ENCODE measurements around the gene SCFD2.
A peak's percentile ranks its signal among the peaks of the same experiment; 100 is the strongest.
"Not testable (repeated sequence)": the region's sequence is repeated elsewhere in the genome, so short reads cannot be mapped to it uniquely, and the experiment has no call there.

Gene SCFD2

GRCh38 chr4:53365486-53366300, at the start of gene SCFD2:
TSS of gene SCFD2 (minus strand) at chr4:53366061.
- peak; percentile 94 to 97 for DNase-seq (ENCODE audit: low read depth in 2 of 2)

DNA sequence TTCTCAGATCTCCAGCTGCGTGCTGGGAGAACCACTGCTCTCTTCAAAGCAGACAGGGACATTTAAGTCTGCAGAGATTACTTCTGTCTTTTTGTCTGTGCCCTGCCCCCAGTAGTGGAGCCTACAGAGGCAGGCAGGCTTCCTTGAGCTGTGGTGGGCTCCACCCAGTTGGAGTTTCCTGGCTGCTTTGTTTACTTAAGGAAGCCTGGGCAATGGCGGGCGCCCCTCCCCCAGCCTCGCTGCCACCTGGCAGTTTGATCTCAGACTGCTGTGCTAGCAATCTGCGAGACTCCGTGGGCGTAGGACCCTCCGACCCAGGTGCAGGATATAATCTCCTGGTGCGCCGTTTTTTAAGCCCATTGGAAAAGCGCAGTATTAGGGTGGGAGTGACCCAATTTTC, 43.6 kb upstream of the SCFD2 start:
- not testable (repeated sequence) for DNase-seq (ENCODE audit: low read depth in 2 of 2)

DNA sequence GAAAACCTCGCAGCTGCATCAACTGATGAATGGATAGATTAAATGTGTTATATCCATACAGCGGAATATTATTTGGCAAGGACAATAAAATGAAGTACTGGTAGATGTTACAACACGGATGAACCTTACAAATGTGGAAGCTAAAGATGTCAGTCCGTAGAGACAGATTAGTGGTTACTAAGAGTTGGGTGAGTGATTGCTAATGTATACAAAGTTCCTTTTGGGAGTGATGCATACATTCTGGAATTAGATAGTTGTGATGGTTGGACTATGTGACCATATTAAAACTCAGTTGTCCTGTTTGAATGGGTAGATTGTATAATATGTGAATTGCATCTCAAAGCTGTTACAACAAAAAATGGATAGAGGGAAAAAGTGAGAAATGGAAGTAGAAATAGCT, 14.4 kb upstream of the SCFD2 start:
- DNase-seq (ENCODE audit: low read depth in 2 of 2): no peak

DNA sequence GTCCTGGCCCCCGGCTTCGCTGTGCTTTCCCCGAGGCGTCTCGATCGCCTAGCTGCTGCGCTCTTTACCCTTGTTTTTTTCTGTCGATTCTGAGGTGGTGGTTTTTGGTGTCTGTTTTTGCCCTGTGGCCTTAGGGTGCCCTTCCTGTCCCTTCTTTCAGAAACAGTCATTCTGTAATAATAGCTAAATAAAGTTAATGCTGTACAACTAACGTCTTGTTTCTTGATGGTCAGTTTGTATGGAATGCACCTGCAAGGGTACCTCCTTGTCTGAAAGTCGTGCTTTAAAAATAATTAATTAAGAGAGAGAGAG, 12.3 kb upstream of the SCFD2 start:
- no peak for DNase-seq (ENCODE audit: low read depth in 2 of 2)

GRCh38 chr4:53377319-53378170, 11.7 kb upstream of the SCFD2 start, which contains the start of gene FIP1L1:
TSS of gene FIP1L1 (plus strand) at chr4:53377641. CDS start at chr4:53377839, 198 bp downstream.
- peak; percentile 94 for DNase-seq (ENCODE audit: low read depth in 2 of 2)

DNA sequence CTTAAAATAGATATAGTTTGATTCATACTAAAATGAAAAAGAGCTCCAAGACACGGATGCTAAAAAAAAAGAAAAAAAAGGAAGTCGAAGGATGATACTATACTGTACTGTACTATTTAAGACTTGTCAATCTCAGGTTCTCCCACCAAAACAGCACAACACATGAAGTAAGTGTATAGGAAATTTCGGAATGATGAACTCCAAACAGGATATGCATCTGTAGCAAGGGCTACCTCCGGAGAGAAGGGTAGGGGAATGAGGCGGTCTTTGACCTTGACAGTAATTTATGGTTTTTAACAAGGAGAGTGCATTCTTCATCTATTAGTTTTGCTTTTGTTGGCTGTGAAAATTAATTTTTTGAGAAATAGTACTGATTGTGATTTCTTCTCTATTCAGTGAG, 11.0 kb upstream of the SCFD2 start:
- DNase-seq (ENCODE audit: low read depth in 2 of 2): no peak

DNA sequence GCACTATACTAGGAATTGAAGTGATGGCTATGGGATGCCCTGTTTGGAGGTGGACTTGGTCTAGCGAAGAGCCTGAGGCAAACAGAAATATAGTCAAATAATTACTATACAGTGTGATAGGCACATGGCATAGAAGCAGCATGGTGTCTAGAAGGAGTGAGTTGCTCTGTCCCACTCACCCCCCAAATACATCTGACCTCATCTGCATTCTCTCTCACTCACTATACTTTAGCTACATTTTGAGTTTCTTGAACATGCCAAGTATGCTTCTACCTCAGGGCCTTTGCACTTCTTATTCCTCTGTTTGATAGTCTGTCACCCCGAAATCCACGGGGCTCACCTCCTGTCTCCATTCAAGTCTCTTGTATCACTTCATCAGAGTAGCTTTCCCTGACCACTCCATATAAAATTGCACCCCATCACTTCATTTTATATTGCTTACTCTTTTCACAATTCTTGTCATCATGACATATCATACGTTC, 9.0 kb upstream of the SCFD2 start:
- DNase-seq (ENCODE audit: low read depth in 2 of 2): no peak

- DNase-seq (ENCODE audit: low read depth in 2 of 2): no peak
Observed at GRCh38 chr4:53371843-53372521, 6.1 kb upstream of the SCFD2 start.

DNA sequence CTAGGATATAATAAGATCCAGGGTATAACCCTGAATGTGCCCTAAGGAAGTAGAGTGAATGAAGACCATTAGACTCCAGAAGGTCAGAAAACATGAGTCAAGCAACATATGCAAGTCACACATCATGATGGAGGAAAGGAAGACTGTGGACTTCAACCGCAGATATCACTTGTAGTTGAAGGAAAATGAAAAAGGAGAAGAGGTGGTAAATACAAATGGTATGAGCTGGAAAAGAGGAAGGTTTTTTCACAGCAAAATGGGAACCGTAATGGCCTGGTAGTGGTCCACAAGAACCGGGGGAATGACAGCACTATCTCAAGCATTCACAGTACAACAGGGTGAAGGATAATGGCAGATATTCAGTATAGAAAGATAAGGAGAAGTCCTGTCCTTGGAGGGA, 5.2 kb upstream of the SCFD2 start:
- no peak for DNase-seq (ENCODE audit: low read depth in 2 of 2)

- DNase-seq (ENCODE audit: low read depth in 2 of 2): no peak
Observed at GRCh38 chr4:53367721-53368120, 1.9 kb upstream of the SCFD2 start.

DNA sequence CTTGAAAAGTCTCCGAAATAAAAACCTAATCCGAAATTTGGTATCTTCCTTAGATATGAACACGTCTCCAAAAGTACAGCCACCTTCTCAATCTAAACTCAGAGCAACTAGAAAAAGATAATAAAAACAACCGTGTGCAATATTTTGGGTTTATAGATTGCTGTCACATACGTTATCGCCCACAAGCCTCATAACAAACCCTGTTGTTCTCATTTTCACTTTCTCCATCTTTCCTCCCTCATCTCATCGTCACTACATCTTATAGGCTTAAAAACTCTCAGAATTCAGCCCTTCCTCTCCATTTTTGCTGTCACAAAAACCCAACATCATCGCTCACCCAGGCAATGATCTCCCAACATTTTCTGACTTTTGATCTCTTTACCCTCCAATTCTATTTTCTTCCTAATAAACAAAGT, 448 bp upstream of the SCFD2 start:
- DNase-seq (ENCODE audit: low read depth in 2 of 2): no peak

GRCh38 chr4:53365121-53365485, 758 bp downstream of the SCFD2 start:
- no peak for DNase-seq (ENCODE audit: low read depth in 2 of 2)

- DNase-seq (ENCODE audit: low read depth in 2 of 2): no peak
Observed at GRCh38 chr4:53364624-53365023, 1.2 kb downstream of the SCFD2 start.

DNA sequence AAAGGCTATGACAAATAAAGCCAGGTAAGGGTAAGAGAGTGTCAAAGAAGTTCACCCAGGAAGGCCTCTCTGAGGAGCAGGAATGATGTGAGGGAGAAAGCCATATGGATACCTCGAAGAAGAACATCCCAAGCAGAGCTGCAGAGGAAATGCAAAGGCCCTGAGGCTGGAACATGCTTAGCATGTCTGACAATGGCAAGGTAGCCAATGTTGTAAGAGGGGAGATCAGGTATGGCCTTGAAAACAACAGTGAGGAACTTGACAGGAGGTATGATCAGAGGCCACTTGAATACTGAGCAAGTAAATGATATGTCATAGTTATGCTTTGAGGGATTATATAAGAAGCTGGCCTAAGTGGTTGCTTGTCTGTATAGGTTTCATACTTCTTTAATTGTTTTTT, 3.8 kb downstream of the SCFD2 start:
- no peak for DNase-seq (ENCODE audit: low read depth in 2 of 2)

- no peak for DNase-seq (ENCODE audit: low read depth in 2 of 2)
Observed at GRCh38 chr4:53361451-53361850, 4.4 kb downstream of the SCFD2 start.

- no peak for DNase-seq (ENCODE audit: low read depth in 2 of 2)
Observed at GRCh38 chr4:53355930-53356521, 9.8 kb downstream of the SCFD2 start.

GRCh38 chr4:53354012-53354722, 11.7 kb downstream of the SCFD2 start:
- no peak for DNase-seq (ENCODE audit: low read depth in 2 of 2)

DNA sequence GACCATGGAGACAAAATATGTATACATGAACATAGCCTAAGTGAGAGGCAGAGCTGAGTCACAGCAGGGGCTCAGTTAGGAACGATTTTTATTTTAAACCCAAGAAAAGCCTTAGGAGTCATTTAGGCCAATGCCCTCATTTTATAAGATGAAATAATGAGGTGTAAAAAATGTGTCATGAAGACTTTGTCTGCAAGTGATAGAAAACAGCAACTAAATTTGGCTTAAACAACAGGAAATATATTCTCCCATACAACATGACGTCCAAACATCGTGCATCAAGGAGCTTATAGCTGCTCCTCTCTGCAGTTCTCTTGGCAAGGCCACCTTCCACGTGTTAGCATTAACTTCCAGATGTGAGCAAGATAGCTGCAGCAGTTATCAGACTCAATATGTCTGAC, 16.8 kb downstream of the SCFD2 start:
- no peak for DNase-seq (ENCODE audit: low read depth in 2 of 2)

DNA sequence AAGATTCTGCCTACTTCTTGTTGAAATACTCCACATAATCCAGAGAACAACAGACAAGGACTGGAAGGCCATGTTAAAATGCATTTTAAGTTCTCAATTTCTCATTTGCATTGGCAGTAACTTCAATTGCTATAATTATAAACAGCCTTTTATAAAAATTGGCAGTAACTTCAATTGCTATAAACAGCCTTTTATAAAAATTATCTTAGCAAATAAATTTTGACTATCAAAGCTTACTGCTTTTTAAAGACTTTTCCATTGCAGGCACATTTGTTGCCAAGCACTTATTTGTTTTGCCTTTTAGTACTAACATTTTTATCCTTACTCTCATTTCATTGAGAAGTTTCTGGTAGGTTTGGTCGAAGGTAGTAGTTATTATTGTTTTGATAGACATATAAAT, 17.8 kb downstream of the SCFD2 start:
- DNase-seq (ENCODE audit: low read depth in 2 of 2): no peak

DNA sequence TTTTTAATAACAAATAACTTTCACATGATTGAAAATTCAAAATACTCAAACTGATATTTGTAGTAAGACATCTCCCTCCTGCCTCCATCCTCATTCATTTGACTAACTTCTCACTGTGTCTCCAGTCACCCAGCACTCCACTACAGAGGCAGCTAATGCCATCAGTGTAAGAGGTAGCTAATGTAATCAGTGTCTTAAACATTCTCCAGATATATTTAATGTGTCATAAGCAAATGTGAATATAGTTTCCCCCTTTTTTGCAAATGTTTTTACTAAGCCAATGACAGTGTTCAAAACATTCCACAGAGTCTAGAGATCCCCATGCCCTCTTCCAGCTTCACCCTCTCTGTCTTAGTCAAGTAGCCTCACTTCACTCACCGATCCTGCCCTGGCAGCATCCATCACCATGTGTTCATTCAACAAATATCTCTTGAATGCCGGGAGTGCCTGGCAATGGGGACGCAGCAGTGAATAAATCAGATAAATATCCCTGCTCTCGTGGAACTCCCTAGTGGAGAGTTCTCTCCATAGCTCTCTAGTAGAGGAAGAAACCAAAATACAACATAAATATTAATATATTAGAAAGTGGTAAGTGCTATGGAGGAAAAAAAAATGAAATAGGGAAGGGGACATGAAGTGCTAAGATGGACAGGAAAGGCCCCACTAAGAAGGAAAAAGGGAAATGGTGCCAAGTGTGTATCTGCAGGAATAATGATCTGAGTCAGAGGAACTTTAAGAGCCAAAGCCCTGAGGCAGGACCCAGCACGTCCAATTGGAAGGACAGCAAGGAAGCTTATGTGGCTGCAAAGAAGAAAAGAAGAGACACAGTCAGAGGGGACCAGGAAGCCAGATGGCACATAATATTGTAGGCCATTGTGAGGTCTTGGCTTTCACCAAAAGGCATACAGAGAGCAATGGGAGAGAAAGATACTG, 18.7 kb downstream of the SCFD2 start:
- no peak for DNase-seq (ENCODE audit: low read depth in 2 of 2)

Measured in stimulated activated CD8-positive, alpha-beta memory T cell treated with anti-CD3 and anti-CD28 coated beads, Interleukin-7, amount 100 ng/mL, for 1 hour (primary cell).